Body of pancreas (tissue), 4 donors: Measurements from ENCODE around the gene SLC24A3. TPM values are rescaled to one million over a fixed set of nuclear protein-coding genes. Genes with fewer than 3 reads are reported as not detected.

Source experiments
- ATAC-seq: fragments of 150-250 bp; one replicate; pipeline ENCODE4 v1.9.1; 2016
- DNase-seq, 4 donors: peaks; one replicate each; pipeline ENCODE4 v3.0.0-alpha.2; 2019
- H3K27ac ChIP-seq, 4 donors: fragments of 200-600 bp; sonication (generic); 1 replicate in 3 of 4; 2 replicates in 1 of 4; pipeline versions ENCODE4 v1.5.1 to v1.6.1; 2016 to 2019; ENCODE audit warnings: mild to moderate bottlenecking in 1 of 4, mixed read lengths in 1 of 4, moderate library complexity in 1 of 4
- H3K27me3 ChIP-seq, 2 donors: fragments of 200-600 bp; sonication (generic); one replicate each; pipeline ENCODE4 v1.6.0; 2016; ENCODE audit warnings: mild to moderate bottlenecking in 1 of 2
- H3K36me3 ChIP-seq, 2 donors: fragments of 200-600 bp; sonication (generic); replicated peaks in 1 of 2; 2 replicates each; pipeline ENCODE4 v1.5.1; 2016; ENCODE audit warnings: low read depth in 2 of 2; ENCODE audit not compliant: insufficient read depth in 1 of 2
- H3K4me1 ChIP-seq: fragments of 200-600 bp; sonication (generic); one replicate; pipeline ENCODE4 v1.6.0; 2016
- H3K4me3 ChIP-seq, 2 donors: fragments of 200-600 bp; sonication (generic); 1 replicate in 1 of 2; 2 replicates in 1 of 2; pipeline ENCODE4 v1.5.1; 2016 to 2019
- H3K9me3 ChIP-seq, 3 donors: fragments of 200-600 bp; sonication (generic); 1 replicate in 2 of 3; 2 replicates in 1 of 3; pipeline ENCODE4 v1.5.1; 2016
- CTCF ChIP-seq, 7 experiments: fragments of 450-650 bp in 4 of 7; fragments of 200-600 bp in 3 of 7; sonication (generic) in 3 of 7; IDR thresholded peaks; one replicate each; pipeline ENCODE4 v1.5.1; 2016 to 2019; ENCODE audit warnings: antibody characterized with exemption in 7 of 7
- POLR2A ChIP-seq, 3 donors: fragments of 450-650 bp; IDR thresholded peaks; one replicate each; pipeline ENCODE4 v1.6.1; 2016; ENCODE audit warnings: antibody characterized with exemption in 3 of 3, mild to moderate bottlenecking in 2 of 3
- WGBS, 2 donors: methylation state at CpG; one replicate each; pipeline ENCODE4 v1.1.5; 2017; 5-methylcytosine and 5-hydroxymethylcytosine counted together
- intact Hi-C: fragments of 100-400 bp; cut with DNase I; formaldehyde crosslinking; loops from one replicate; pipeline ENCODE4 v1.15.1; 2023
- total RNA-seq, 2 donors: library from RNA; depleted of rRNA; stranded (reverse); fragments of >200 nt; gene quantifications; one replicate each; pipeline ENCODE4 v1.1.0, GENCODE V29; 2016

Gene SLC24A3
- total RNA-seq, 2 donors from 2014 or later: 0.66 to 1.0 TPM

- DNase-seq (no peak), ATAC-seq (peak; percentile 30)
- Histone ChIP-seq H3K4me1 (no peaks in the 10 kb centered on the region), H3K9me3 (no peaks in the 10 kb centered on the region), H3K4me3 (no peak overlapping the region), H3K27me3 (no peaks in the 10 kb centered on the region), H3K27ac (no peak overlapping the region), H3K36me3 (no peaks in the 10 kb centered on the region)
- no peak for TF ChIP-seq CTCF (IDR thresholded peaks at IDR 0.05)
- no peak for TF ChIP-seq POLR2A (IDR thresholded peaks at IDR 0.05)
- intact Hi-C loops: no loop called here
- WGBS, 2 donors: 39 to 47% methylated on average over 12 of the region's 12 CpGs
Measured at GRCh38 chr20:19232997-19233794, 20.8 kb downstream of the SLC24A3 start.

GRCh38 chr20:19236371-19237055 lies 24.1 kb downstream of the SLC24A3 start:
- 67 to 71% methylated on average over 7 of the region's 7 CpGs for WGBS, 2 donors
- H3K4me1 ChIP-seq: no peaks in the 10 kb centered on the region
- no peak for ATAC-seq

GRCh38 chr20:19241440-19241839 lies 29.0 kb downstream of the SLC24A3 start:
- no peak for TF ChIP-seq POLR2A (IDR thresholded peaks at IDR 0.05)
- no peak for TF ChIP-seq CTCF (IDR thresholded peaks at IDR 0.05)
- Histone ChIP-seq H3K9me3 (no peaks in the 10 kb centered on the region), H3K27ac (no peak overlapping the region), H3K27me3 (no peaks in the 10 kb centered on the region), H3K4me1 (no peaks in the 10 kb centered on the region), H3K4me3 (no peak overlapping the region), H3K36me3 (no peaks in the 10 kb centered on the region)
- ATAC-seq (no peak), DNase-seq (no peak)
- intact Hi-C loops: no loop called here
- WGBS, 2 donors: 34 to 37% methylated on average over 13 of the region's 13 CpGs

More at GRCh38 chr20:19236371-19237055, 24.1 kb downstream of the SLC24A3 start:
- TF ChIP-seq POLR2A (IDR thresholded peaks at IDR 0.05) (no peak), CTCF (IDR thresholded peaks at IDR 0.05) (no peak)
- H3K27me3 ChIP-seq: no peaks in the 10 kb centered on the region
- no peak overlapping the region for H3K4me3 ChIP-seq
- H3K9me3 ChIP-seq: no peaks in the 10 kb centered on the region
- DNase-seq: no peak
- intact Hi-C loops: no loop called here
- no peak overlapping the region for H3K27ac ChIP-seq
- H3K36me3 ChIP-seq: no peaks in the 10 kb centered on the region

DNA sequence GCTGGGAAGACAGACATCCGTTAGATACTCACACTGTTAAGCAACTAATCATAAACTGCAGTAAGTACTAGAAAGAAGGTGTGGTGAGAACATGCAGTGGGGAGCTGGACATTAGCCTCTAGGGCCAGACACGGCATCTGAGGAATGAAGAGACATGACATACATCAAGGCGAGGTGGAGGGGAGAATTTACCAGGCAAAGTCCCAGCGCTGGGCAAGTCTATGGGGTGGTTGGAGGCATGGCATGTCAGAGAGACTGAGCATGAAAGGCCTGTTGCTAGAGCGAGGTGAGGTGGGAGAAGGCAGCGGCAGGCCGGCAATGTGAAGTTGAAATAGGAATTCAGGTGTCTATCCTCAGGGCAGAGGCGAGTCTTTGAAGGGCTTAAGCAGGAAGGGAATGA lies 31.8 kb downstream of the SLC24A3 start:
- WGBS, 2 donors: 64 to 73% methylated on average over 8 of the region's 8 CpGs

More for the DNA sequence above, 31.8 kb downstream of the SLC24A3 start:
- Histone ChIP-seq H3K27ac (no peak overlapping the region), H3K27me3 (no peaks in the 10 kb centered on the region), H3K36me3 (no peaks in the 10 kb centered on the region), H3K9me3 (no peaks in the 10 kb centered on the region), H3K4me3 (no peak overlapping the region), H3K4me1 (no peaks in the 10 kb centered on the region)
- intact Hi-C loops: no loop called here
- ATAC-seq: no peak
- TF ChIP-seq POLR2A (IDR thresholded peaks at IDR 0.05): no peak
- no peak for TF ChIP-seq CTCF (IDR thresholded peaks at IDR 0.05)
- no peak for DNase-seq
